Left ventricle myocardium inferior (tissue), 1 donor: ENCODE measurements around the gene MCC. TPM values are rescaled to one million over a fixed set of nuclear protein-coding genes. Genes with fewer than 3 reads are reported as not detected.

Experiments
- DNase-seq: peaks from one replicate; pipeline ENCODE4 v3.0.0-alpha.2; 2020
- H3K27ac ChIP-seq: fragments of 200-600 bp; replicated peaks from 2 replicates; pipeline ENCODE4 v1.8.0; 2021
- H3K27me3 ChIP-seq: fragments of 200-600 bp; 2 replicates; pipeline ENCODE4 v1.8.0; 2021; ENCODE audit warnings: low read depth
- H3K36me3 ChIP-seq: fragments of 200-600 bp; 2 replicates; pipeline ENCODE4 v1.8.0; 2021
- H3K4me1 ChIP-seq: fragments of 200-600 bp; 2 replicates; pipeline ENCODE4 v1.8.0; 2021
- H3K4me3 ChIP-seq: fragments of 200-600 bp; 2 replicates; pipeline ENCODE4 v1.8.0; 2021; ENCODE audit warnings: mild to moderate bottlenecking, moderate library complexity
- H3K9me3 ChIP-seq: fragments of 200-600 bp; replicated peaks from 2 replicates; pipeline ENCODE4 v1.8.0; 2021
- intact Hi-C: fragments of 100-400 bp; cut with micrococcal nuclease; formaldehyde crosslinking; loops from one replicate; pipeline ENCODE4 v1.11.0; 2022
- total RNA-seq: library from RNA; stranded (reverse); fragmentation: NEBNext Ultra II Directional; extraction: Animal tissue kit (Norgen Biotek cat#: 25700); gene quantifications from one replicate; pipeline ENCODE4 v1.2.1, GENCODE V29; 2021
- TF ChIP-seq, protein P1 (sequence below): fragments of 200-600 bp; IDR thresholded peaks from 2 replicates; pipeline ENCODE4 v1.8.0; 2021; ENCODE audit warnings: antibody characterized with exemption, mild to moderate bottlenecking, borderline replicate concordance
- donor health status: DM: no; HTN: yes; CAD: no; lungs with severe emphysema.

The MCC gene
- total RNA-seq, 1 donor from 2014 or later: 31.6 TPM

DNA sequence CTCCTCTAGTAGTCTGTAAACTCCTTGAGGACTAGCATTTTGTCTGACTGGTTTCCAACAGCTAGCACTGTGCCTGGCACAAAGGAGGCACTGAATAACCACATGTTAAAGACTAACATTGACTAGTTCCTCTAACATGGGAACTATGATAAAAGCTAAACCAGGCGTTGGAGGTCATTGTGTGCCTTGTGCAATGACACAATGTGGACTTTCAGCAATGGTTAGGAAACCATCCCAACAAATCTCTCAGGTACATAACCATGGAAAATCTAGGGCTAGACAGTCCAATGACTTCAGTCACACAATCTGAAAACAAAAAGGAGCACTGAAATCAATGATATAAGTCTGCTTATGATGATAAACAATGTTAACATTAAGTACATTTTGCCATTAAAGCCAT lies 311.0 kb downstream of the MCC start:
- H3K36me3 ChIP-seq: no peaks in the 10 kb centered on the region
- no peaks in the 10 kb centered on the region for H3K9me3 ChIP-seq
- H3K4me1 ChIP-seq: peaks cover 59% of the 10 kb centered on the region
- TF ChIP-seq, protein P1, sequence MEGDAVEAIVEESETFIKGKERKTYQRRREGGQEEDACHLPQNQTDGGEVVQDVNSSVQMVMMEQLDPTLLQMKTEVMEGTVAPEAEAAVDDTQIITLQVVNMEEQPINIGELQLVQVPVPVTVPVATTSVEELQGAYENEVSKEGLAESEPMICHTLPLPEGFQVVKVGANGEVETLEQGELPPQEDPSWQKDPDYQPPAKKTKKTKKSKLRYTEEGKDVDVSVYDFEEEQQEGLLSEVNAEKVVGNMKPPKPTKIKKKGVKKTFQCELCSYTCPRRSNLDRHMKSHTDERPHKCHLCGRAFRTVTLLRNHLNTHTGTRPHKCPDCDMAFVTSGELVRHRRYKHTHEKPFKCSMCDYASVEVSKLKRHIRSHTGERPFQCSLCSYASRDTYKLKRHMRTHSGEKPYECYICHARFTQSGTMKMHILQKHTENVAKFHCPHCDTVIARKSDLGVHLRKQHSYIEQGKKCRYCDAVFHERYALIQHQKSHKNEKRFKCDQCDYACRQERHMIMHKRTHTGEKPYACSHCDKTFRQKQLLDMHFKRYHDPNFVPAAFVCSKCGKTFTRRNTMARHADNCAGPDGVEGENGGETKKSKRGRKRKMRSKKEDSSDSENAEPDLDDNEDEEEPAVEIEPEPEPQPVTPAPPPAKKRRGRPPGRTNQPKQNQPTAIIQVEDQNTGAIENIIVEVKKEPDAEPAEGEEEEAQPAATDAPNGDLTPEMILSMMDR: no peak
- DNase-seq: no peak
- H3K27me3 ChIP-seq: no peaks in the 10 kb centered on the region
- intact Hi-C loops: no loop called here
- H3K4me3 ChIP-seq: no peak overlapping the region
- H3K27ac ChIP-seq: no peak overlapping the region

DNA sequence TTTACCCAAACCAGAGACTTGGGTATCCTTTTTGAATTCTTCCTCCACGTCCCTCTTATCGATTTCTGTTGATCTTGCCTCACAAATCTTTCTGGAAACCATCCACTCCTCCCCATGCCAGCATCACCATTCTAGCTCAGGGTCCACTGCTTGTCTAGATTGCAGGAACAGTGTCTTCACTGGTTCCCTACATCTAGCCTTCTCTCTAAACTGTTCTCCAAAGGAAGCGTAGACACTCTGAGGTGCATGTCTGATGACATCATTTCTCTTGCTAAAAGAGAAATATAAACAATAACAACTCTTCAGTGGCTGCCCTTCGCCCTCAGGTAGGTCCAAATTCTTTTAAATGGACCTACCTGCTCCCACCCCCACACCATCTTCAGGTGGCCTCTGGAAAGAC lies 311.5 kb downstream of the MCC start:
- H3K4me1 ChIP-seq: peaks cover 57% of the 10 kb centered on the region
- no peak for DNase-seq
- no peaks in the 10 kb centered on the region for H3K36me3 ChIP-seq
- TF ChIP-seq, protein P1: no peak
- H3K27me3 ChIP-seq: no peaks in the 10 kb centered on the region
- H3K27ac ChIP-seq: no peak overlapping the region
- intact Hi-C loops: no loop called here
- H3K4me3 ChIP-seq: no peak overlapping the region
- H3K9me3 ChIP-seq: no peaks in the 10 kb centered on the region

DNA sequence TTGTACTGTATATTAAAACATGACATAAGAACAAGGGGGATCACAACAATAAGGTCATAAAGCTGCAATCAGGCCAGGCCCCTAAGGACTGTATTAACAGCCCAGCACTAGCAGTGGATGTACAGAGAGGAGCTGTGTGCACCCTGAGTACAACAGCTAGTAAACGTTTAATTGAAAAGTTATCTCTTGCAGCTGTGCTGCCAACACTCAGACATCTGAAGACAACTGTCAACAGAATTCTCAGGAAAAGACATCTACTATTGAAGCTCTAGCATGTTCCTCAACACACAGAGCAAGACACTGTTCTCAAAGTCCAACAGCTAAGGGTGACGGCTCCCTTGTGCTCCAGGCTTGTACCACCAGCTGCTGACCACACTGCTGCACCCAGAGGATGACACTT lies 312.1 kb downstream of the MCC start:
- Histone ChIP-seq H3K27ac (no peak overlapping the region), H3K4me1 (peaks cover 57% of the 10 kb centered on the region), H3K9me3 (no peaks in the 10 kb centered on the region), H3K27me3 (no peaks in the 10 kb centered on the region), H3K4me3 (no peak overlapping the region), H3K36me3 (no peaks in the 10 kb centered on the region)
- intact Hi-C loops: no loop called here
- TF ChIP-seq, protein P1: no peak
- DNase-seq: no peak

DNA sequence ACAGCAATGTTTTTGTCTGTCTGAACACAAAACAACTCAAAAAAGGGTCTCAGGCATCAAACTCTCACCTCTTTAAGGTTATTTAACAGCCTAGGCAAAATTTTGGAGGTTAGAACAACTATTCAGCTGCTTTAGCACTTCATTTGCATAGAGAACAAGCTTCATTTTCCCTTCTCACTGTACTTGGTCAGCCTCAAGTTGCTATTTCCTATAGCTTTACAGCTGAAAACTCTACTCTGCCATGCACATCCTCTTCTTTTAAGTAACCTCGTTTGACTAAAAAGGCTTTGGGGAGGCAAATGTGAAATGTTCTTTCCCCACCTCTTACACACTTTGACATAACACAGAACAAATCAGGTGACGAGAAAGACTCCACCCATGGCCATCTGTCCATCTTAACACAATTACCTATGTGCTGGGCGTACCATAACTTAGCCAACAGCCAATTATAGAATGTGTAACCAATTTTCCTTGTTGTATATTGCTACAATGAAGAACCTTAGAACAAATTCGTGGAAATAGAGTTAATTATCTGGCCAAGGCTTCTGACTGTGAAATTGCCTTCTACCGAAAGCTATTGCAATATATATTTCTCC lies 315.9 kb downstream of the MCC start:
- intact Hi-C loops: no loop called here
- DNase-seq: no peak
- Histone ChIP-seq H3K36me3 (no peaks in the 10 kb centered on the region), H3K27me3 (no peaks in the 10 kb centered on the region), H3K9me3 (no peaks in the 10 kb centered on the region), H3K27ac (no peak overlapping the region), H3K4me1 (peaks cover 69% of the 10 kb centered on the region), H3K4me3 (no peak overlapping the region)
- TF ChIP-seq, protein P1: no peak

DNA sequence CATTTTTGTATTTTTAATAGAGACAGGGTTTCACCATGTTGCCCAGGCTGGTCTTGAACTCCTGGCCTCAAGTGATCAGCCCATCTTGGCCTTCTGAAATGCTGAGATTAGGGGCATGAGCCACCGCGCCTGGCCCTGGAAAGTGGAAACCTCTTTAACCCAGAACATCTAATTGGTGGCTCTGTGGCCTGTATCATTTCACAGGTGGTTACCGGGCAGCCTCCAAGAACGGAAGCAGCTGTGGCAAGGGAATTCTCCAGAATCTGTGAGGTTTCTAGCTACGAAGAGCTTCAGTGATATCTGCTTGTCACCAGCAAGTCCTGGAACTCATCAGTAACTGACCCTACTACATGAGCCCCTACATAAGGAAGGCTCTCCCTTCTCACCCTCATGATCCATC lies 316.7 kb downstream of the MCC start:
- Histone ChIP-seq H3K9me3 (no peaks in the 10 kb centered on the region), H3K27ac (no peak overlapping the region), H3K4me1 (peaks cover 69% of the 10 kb centered on the region), H3K27me3 (no peaks in the 10 kb centered on the region), H3K36me3 (no peaks in the 10 kb centered on the region), H3K4me3 (no peak overlapping the region)
- TF ChIP-seq, protein P1: no peak
- DNase-seq: no peak
- intact Hi-C loops: no loop called here
